SU-DHL-6 (cell line): Measurements from ENCODE around the gene TMEM87B.

Experiments used
- H2AFZ ChIP-seq: fragments of 200-600 bp; sonication (generic); 2 replicates; pipeline ENCODE4 v1.6.1; 2014; ENCODE audit warnings: low read depth, mild to moderate bottlenecking, moderate library complexity, mixed read lengths, antibody characterized with exemption, low read length; ENCODE audit not compliant: severe bottlenecking
- H3F3A ChIP-seq: fragments of 200-600 bp; shearing (Covaris generic); 2 replicates; pipeline ENCODE4 v1.6.0; 2016; ENCODE audit warnings: antibody characterized with exemption, mild to moderate bottlenecking; ENCODE audit not compliant: insufficient read depth
- H3K27ac ChIP-seq: fragments of 200-600 bp; sonication (generic); 2 replicates; pipeline ENCODE4 v1.5.1; 2016; ENCODE audit warnings: low read depth, mild to moderate bottlenecking, low read length, moderate library complexity, mixed read lengths
- H3K27me3 ChIP-seq: fragments of 200-600 bp; sonication (generic), shearing (Covaris generic); 2 replicates; pipeline ENCODE4 v1.6.0; 2014; ENCODE audit warnings: mild to moderate bottlenecking, low read length
- H3K36me3 ChIP-seq: fragments of 200-600 bp; sonication (generic); 2 replicates; pipeline ENCODE4 v1.6.1; 2014; ENCODE audit warnings: mild to moderate bottlenecking, low read length, mixed read lengths
- H3K4me2 ChIP-seq: fragments of 300-600, 200-600 bp; shearing (Covaris generic), sonication (generic); 2 replicates; pipeline ENCODE4 v1.6.0; 2014; ENCODE audit warnings: low read length, low read depth, mild to moderate bottlenecking; ENCODE audit not compliant: poor library complexity, severe bottlenecking
- H3K4me3 ChIP-seq: fragments of 200-600 bp; sonication (generic); 2 replicates; pipeline ENCODE4 v1.5.1; 2014; ENCODE audit warnings: antibody characterized with exemption, low read length, mild to moderate bottlenecking, mixed read lengths; ENCODE audit not compliant: insufficient read depth, poor library complexity, severe bottlenecking
- H3K79me2 ChIP-seq: fragments of 200-600 bp; sonication (generic); 2 replicates; pipeline ENCODE4 v1.6.1; 2014; ENCODE audit warnings: mild to moderate bottlenecking, low read length, moderate library complexity; ENCODE audit not compliant: insufficient read depth
- H3K9ac ChIP-seq: fragments of 200-600 bp; sonication (generic); 2 replicates; pipeline ENCODE4 v1.7.0; 2014; ENCODE audit warnings: mild to moderate bottlenecking, low read length
- H3K9me2 ChIP-seq: fragments of 200-600 bp; sonication (generic); replicated peaks from 2 replicates; pipeline ENCODE4 v1.6.1; 2014; ENCODE audit warnings: low read length; ENCODE audit not compliant: insufficient read depth
- H3K9me3 ChIP-seq: fragments of 200-600 bp; sonication (generic); 2 replicates; pipeline ENCODE4 v1.6.1; 2014; ENCODE audit warnings: low read length, mixed read lengths; ENCODE audit not compliant: insufficient read depth
- H4K20me1 ChIP-seq: fragments of 200-600 bp; sonication (generic); 2 replicates; pipeline ENCODE4 v1.6.1; 2014; ENCODE audit warnings: low read depth, mild to moderate bottlenecking, antibody characterized with exemption, low read length, moderate library complexity, mixed read lengths
- CTCF ChIP-seq: fragments of 200-600 bp; sonication (generic); IDR thresholded peaks from one replicate; pipeline ENCODE4 v1.5.1; 2017; ENCODE audit warnings: antibody characterized with exemption, mild to moderate bottlenecking, low read length, moderate library complexity; ENCODE audit not compliant: insufficient read depth, poor library complexity, severe bottlenecking
- EZH2phosphoT487 ChIP-seq: fragments of 200-600 bp; sonication (generic), shearing (Covaris generic); conservative IDR thresholded peaks from 2 replicates; pipeline ENCODE4 v1.6.1; 2018; ENCODE audit warnings: mild to moderate bottlenecking, antibody characterized with exemption, low read length, moderate library complexity, mixed read lengths

The TMEM87B gene

GRCh38 chr2:112053917-112054846, 887 bp upstream of the TMEM87B start:
- Histone ChIP-seq H3K4me3 (peak overlapping the region; percentile 57), H3K27me3 (no peaks in the 10 kb centered on the region), H3K79me2 (peaks cover 19% of the 10 kb centered on the region), H4K20me1 (no peaks in the 10 kb centered on the region), H3K27ac (peak overlapping the region; percentile 70), H3K9ac (peak overlapping the region; percentile 57), H3K9me3 (no peaks in the 10 kb centered on the region), H3F3A (0 out of 2 replicates have a peak, but pooled peaks cover 5% of the 10 kb centered on the region), H3K9me2 (no peaks in the 10 kb centered on the region), H3K36me3 (no peaks in the 10 kb centered on the region), H3K4me2 (peak overlapping the region; percentile 80), H2AFZ (peak overlapping the region; percentile 89)
- TF ChIP-seq CTCF (no peak), EZH2phosphoT487 (no peak)

GRCh38 chr2:112055730-112056625, 909 bp downstream of the TMEM87B start:
- Histone ChIP-seq H3K36me3 (peaks cover 4% of the 10 kb centered on the region; the same call in 1 of the 2 replicates), H3K79me2 (peaks cover 21% of the 10 kb centered on the region), H3K4me3 (peak overlapping the region; percentile 88), H2AFZ (peak overlapping the region; percentile 70), H3K27me3 (no peaks in the 10 kb centered on the region), H3K9me2 (no peaks in the 10 kb centered on the region), H3K4me2 (peak overlapping the region; percentile 83), H3K9me3 (no peaks in the 10 kb centered on the region), H3F3A (0 out of 2 replicates have a peak, but pooled peaks cover 5% of the 10 kb centered on the region), H4K20me1 (no peaks in the 10 kb centered on the region), H3K9ac (peak overlapping the region; percentile 87), H3K27ac (peak overlapping the region; percentile 77)
- TF ChIP-seq EZH2phosphoT487 (no peak), CTCF (no peak)

DNA sequence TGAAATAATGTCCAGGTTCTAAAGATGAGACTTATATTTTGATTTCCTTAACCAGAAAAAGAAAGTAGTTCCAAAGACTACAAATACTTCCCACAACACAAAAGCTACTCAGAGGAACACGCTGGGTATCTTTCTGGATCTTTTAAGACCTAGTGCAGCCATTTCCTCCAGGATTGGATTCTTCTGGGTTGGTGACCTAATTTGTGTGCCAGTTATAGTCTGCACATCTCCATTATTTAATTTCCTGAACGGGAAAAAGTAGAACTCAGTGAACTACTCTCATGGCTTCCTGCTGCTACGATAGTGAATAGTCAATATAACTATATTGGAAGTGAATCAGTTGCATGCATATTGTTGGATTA, 1.5 kb downstream of the TMEM87B start:
- H3K9ac ChIP-seq = peak overlapping the region; percentile 87
- peak overlapping the region; percentile 88 for H3K4me3 ChIP-seq
- peaks cover 21% of the 10 kb centered on the region for H3K79me2 ChIP-seq
- peak overlapping the region; percentile 77 for H3K27ac ChIP-seq
- no peak overlapping the region for H2AFZ ChIP-seq
- H3K4me2 ChIP-seq = peak overlapping the region; percentile 83
- H3K36me3 ChIP-seq = peaks cover 8% of the 10 kb centered on the region; the same call in 1 of the 2 replicates
- H4K20me1 ChIP-seq = no peaks in the 10 kb centered on the region
- no peaks in the 10 kb centered on the region for H3K9me2 ChIP-seq
- no peaks in the 10 kb centered on the region for H3K27me3 ChIP-seq
- H3K9me3 ChIP-seq = no peaks in the 10 kb centered on the region
- no peak for TF ChIP-seq CTCF
- TF ChIP-seq EZH2phosphoT487 = no peak
- 0 out of 2 replicates have a peak, but pooled peaks cover 5% of the 10 kb centered on the region for H3F3A ChIP-seq
